Measurements from ENCODE around the gene PADI4. TPM values are rescaled to one million over a fixed set of nuclear protein-coding genes. Genes with fewer than 3 reads are reported as not detected.

PADI4 gene
- total and polyA plus RNA-seq, 7 donors = 0.44 to 0.60 TPM; not detected in 5

GRCh38 chr1:17397910-17398695, 90.1 kb downstream of the PADI4 start:
- no peak for TF ChIP-seq CTCF (IDR thresholded peaks at IDR 0.05)
- no peak for TF ChIP-seq POLR2A (IDR thresholded peaks at IDR 0.05)
- TF ChIP-seq POLR2AphosphoS5 (IDR thresholded peaks at IDR 0.05) = no peak
- TF ChIP-seq EP300 (IDR thresholded peaks at IDR 0.05) = no peak
- WGBS, 2 donors = 77 to 86% methylated on average over 7 of the region's 7 CpGs
- intact Hi-C loops (cut with DNase I) = no loop called here
- DNase-seq = no peak
- Histone ChIP-seq H3K4me1 (no peaks in the 10 kb centered on the region), H3K27me3 (no peaks in the 10 kb centered on the region), H3K9me3 (no peaks in the 10 kb centered on the region), H3K4me3 (no peak overlapping the region), H3K27ac (no peak overlapping the region), H3K36me3 (no peaks in the 10 kb centered on the region)

GRCh38 chr1:17400725-17401341, 92.8 kb downstream of the PADI4 start:
- Histone ChIP-seq H3K4me3 (no peak overlapping the region), H3K9me3 (no peaks in the 10 kb centered on the region), H3K27ac (no peak overlapping the region), H3K36me3 (no peaks in the 10 kb centered on the region), H3K27me3 (no peaks in the 10 kb centered on the region), H3K4me1 (no peaks in the 10 kb centered on the region)
- WGBS, 2 donors = 90 to 94% methylated on average over 11 of the region's 11 CpGs
- intact Hi-C loops (cut with DNase I) = loop anchor here (10.0 kb wide), 1 partner anchor 276 kb away; no protein-coding TSS in a partner anchor
- no peak for DNase-seq
- TF ChIP-seq POLR2AphosphoS5 (IDR thresholded peaks at IDR 0.05) = no peak
- no peak for TF ChIP-seq CTCF (IDR thresholded peaks at IDR 0.05)
- no peak for TF ChIP-seq EP300 (IDR thresholded peaks at IDR 0.05)
- TF ChIP-seq POLR2A (IDR thresholded peaks at IDR 0.05) = no peak

- 59 to 64% methylated on average over 4 of the region's 4 CpGs for WGBS, 2 donors
- no peak for DNase-seq
- intact Hi-C loops (cut with DNase I) = loop anchor here (10.0 kb wide), 1 partner anchor 277 kb away; no protein-coding TSS in a partner anchor
- Histone ChIP-seq H3K9me3 (no peaks in the 10 kb centered on the region), H3K36me3 (no peaks in the 10 kb centered on the region), H3K4me3 (no peak overlapping the region), H3K27me3 (no peaks in the 10 kb centered on the region), H3K27ac (no peak overlapping the region), H3K4me1 (no peaks in the 10 kb centered on the region)
- TF ChIP-seq EP300 (IDR thresholded peaks at IDR 0.05) = no peak
- no peak for TF ChIP-seq CTCF (IDR thresholded peaks at IDR 0.05)
- no peak for TF ChIP-seq POLR2AphosphoS5 (IDR thresholded peaks at IDR 0.05)
- TF ChIP-seq POLR2A (IDR thresholded peaks at IDR 0.05) = no peak
Measured at GRCh38 chr1:17401841-17402240, 93.8 kb downstream of the PADI4 start.

GRCh38 chr1:17403081-17403480, 95.1 kb downstream of the PADI4 start:
- Histone ChIP-seq H3K4me3 (no peak overlapping the region), H3K27ac (no peak overlapping the region), H3K9me3 (no peaks in the 10 kb centered on the region), H3K4me1 (no peaks in the 10 kb centered on the region), H3K27me3 (no peaks in the 10 kb centered on the region), H3K36me3 (peaks cover 0 to 12% (median 3%) of the 10 kb centered on the region in 4 donors)
- intact Hi-C loops (cut with DNase I) = loop anchor here (10.0 kb wide), 1 partner anchor 278 kb away; no protein-coding TSS in a partner anchor
- WGBS, 2 donors = 26 to 56% methylated on average over 3 of the region's 3 CpGs
- TF ChIP-seq POLR2A (IDR thresholded peaks at IDR 0.05) = no peak
- TF ChIP-seq CTCF (IDR thresholded peaks at IDR 0.05) = no peak
- no peak for TF ChIP-seq EP300 (IDR thresholded peaks at IDR 0.05)
- no peak for TF ChIP-seq POLR2AphosphoS5 (IDR thresholded peaks at IDR 0.05)
- DNase-seq = no peak
